ENCODE measurements around the gene ANGPTL4. TPM values are rescaled to one million over a fixed set of nuclear protein-coding genes. Genes with fewer than 3 reads are reported as not detected.

Gene ANGPTL4
- total RNA-seq, 2 donors from 2014 or later = 32.6 to 69.1 TPM

- Histone ChIP-seq H3K4me1 (peaks cover 0 to 64% of the 10 kb centered on the region in 2 donors), H3K36me3 (peaks cover 31% of the 10 kb centered on the region), H3K9me3 (no peaks in the 10 kb centered on the region), H3K27ac (peak overlapping the region in 1 of 2 donors; percentile 9), H3K4me3 (no peak overlapping the region), H3K27me3 (no peaks in the 10 kb centered on the region)
- TF ChIP-seq, protein P1, sequence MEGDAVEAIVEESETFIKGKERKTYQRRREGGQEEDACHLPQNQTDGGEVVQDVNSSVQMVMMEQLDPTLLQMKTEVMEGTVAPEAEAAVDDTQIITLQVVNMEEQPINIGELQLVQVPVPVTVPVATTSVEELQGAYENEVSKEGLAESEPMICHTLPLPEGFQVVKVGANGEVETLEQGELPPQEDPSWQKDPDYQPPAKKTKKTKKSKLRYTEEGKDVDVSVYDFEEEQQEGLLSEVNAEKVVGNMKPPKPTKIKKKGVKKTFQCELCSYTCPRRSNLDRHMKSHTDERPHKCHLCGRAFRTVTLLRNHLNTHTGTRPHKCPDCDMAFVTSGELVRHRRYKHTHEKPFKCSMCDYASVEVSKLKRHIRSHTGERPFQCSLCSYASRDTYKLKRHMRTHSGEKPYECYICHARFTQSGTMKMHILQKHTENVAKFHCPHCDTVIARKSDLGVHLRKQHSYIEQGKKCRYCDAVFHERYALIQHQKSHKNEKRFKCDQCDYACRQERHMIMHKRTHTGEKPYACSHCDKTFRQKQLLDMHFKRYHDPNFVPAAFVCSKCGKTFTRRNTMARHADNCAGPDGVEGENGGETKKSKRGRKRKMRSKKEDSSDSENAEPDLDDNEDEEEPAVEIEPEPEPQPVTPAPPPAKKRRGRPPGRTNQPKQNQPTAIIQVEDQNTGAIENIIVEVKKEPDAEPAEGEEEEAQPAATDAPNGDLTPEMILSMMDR (IDR thresholded peaks at IDR 0.05) = no peak
- no peak for DNase-seq (ENCODE audit: low spot score)
Measured at GRCh38 chr19:8397271-8397670, 33.3 kb downstream of the ANGPTL4 start.

GRCh38 chr19:8397746-8398310 is 33.9 kb downstream of the ANGPTL4 start:
- Histone ChIP-seq H3K27me3 (no peaks in the 10 kb centered on the region), H3K36me3 (peaks cover 36% of the 10 kb centered on the region), H3K27ac (peak overlapping the region in 1 of 2 donors; percentile 9), H3K9me3 (no peaks in the 10 kb centered on the region), H3K4me1 (peaks cover 0 to 58% of the 10 kb centered on the region in 2 donors), H3K4me3 (no peak overlapping the region)
- TF ChIP-seq, protein P1 (IDR thresholded peaks at IDR 0.05) = no peak
- DNase-seq (ENCODE audit: low spot score) = no peak

DNA sequence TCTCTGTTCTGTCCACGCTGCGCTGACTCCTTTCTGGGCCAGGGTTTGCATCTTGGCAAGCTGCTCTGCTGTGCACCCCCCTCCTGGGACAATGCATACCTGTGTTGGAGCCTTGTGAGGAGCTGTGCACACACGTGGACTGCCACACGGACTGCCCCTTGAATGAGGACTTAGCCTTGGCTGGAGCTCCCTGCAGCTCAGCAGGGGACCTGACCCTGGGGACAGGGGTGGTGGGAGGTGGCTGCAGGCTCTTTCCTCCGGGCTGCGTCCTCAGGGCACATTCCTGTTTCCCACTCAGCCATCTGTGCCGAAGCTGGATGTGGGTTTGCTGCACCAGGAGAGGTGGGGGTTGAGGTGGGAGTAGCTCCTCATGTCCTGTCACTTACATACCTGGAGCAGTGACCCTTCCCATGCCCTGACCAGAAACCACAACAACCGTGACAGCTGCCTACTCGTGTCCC is 34.4 kb downstream of the ANGPTL4 start:
- Histone ChIP-seq H3K36me3 (peaks cover 41% of the 10 kb centered on the region), H3K4me1 (peaks cover 0 to 53% of the 10 kb centered on the region in 2 donors), H3K9me3 (no peaks in the 10 kb centered on the region), H3K4me3 (no peak overlapping the region), H3K27ac (no peak overlapping the region), H3K27me3 (no peaks in the 10 kb centered on the region)
- TF ChIP-seq, protein P1 (IDR thresholded peaks at IDR 0.05) = no peak
- DNase-seq (ENCODE audit: low spot score) = no peak

DNA sequence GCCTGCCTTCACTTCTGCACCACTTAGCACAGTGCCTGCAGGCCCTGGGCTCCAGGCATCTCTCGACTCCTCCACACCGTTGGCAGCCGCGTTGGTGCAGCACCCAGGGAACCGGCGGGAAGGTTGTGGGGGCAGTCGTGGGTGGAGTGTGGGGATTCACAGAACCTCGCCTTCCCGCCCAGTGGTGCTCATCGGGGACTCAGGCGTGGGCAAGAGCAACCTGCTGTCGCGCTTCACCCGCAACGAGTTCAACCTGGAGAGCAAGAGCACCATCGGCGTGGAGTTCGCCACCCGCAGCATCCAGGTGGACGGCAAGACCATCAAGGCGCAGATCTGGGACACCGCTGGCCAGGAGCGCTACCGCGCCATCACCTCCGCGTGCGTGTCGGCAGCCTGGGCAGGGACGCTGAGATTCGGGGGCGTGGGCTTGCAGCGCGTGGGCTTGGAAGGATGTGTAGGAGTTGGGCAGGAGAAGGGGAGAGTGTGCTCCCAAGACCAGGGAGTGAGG is 35.8 kb downstream of the ANGPTL4 start:
- no peak for DNase-seq (ENCODE audit: low spot score)
- Histone ChIP-seq H3K36me3 (peaks cover 52% of the 10 kb centered on the region), H3K4me1 (peaks cover 0 to 43% of the 10 kb centered on the region in 2 donors), H3K4me3 (no peak overlapping the region), H3K27ac (no peak overlapping the region), H3K9me3 (no peaks in the 10 kb centered on the region), H3K27me3 (no peaks in the 10 kb centered on the region)
- TF ChIP-seq, protein P1 (IDR thresholded peaks at IDR 0.05) = no peak

- H3K4me3 ChIP-seq = no peak overlapping the region
- peaks cover 57% of the 10 kb centered on the region for H3K36me3 ChIP-seq
- no peaks in the 10 kb centered on the region for H3K27me3 ChIP-seq
- H3K27ac ChIP-seq = no peak overlapping the region
- no peaks in the 10 kb centered on the region for H3K9me3 ChIP-seq
- peaks cover 0 to 26% of the 10 kb centered on the region in 2 donors for H3K4me1 ChIP-seq
- no peak for DNase-seq (ENCODE audit: low spot score)
- TF ChIP-seq, protein P1 (IDR thresholded peaks at IDR 0.05) = no peak
Measured at GRCh38 chr19:8401981-8402411, 38.0 kb downstream of the ANGPTL4 start.

All from right atrium auricular region (tissue), 2 donors.